ENCODE measurements around the gene GNB1. TPM values are rescaled to one million over a fixed set of nuclear protein-coding genes. Genes with fewer than 3 reads are reported as not detected.
"Not testable (repeated sequence)": the region's sequence is repeated elsewhere in the genome, so short reads cannot be mapped to it uniquely, and the experiment has no call there.

The GNB1 gene
- total RNA-seq, 1 donor from 2014 or later, result 327 TPM

- H3K9me3 Mint-ChIP-seq (ENCODE audit: low read depth); H3K4me3 Mint-ChIP-seq (ENCODE audit: low read depth); H3K27me3 Mint-ChIP-seq; H3K36me3 Mint-ChIP-seq (ENCODE audit: insufficient read depth); H3K4me1 Mint-ChIP-seq (ENCODE audit: low read depth); DNase-seq (ENCODE audit: low spot score, unreplicated experiment); H3K27ac Mint-ChIP-seq: not testable (repeated sequence)
Measured at GRCh38 chr1:1741013-1741412, 149.9 kb downstream of the GNB1 start.

- H3K36me3 Mint-ChIP-seq (ENCODE audit: insufficient read depth); H3K9me3 Mint-ChIP-seq (ENCODE audit: low read depth); H3K4me3 Mint-ChIP-seq (ENCODE audit: low read depth); DNase-seq (ENCODE audit: low spot score, unreplicated experiment); H3K27ac Mint-ChIP-seq; H3K4me1 Mint-ChIP-seq (ENCODE audit: low read depth); H3K27me3 Mint-ChIP-seq: not testable (repeated sequence)
Measured at GRCh38 chr1:1738799-1739337, 152.0 kb downstream of the GNB1 start.

- H3K4me1 Mint-ChIP-seq (ENCODE audit: low read depth); DNase-seq (ENCODE audit: low spot score, unreplicated experiment); H3K9me3 Mint-ChIP-seq (ENCODE audit: low read depth); H3K27ac Mint-ChIP-seq; H3K27me3 Mint-ChIP-seq; H3K4me3 Mint-ChIP-seq (ENCODE audit: low read depth); H3K36me3 Mint-ChIP-seq (ENCODE audit: insufficient read depth): not testable (repeated sequence)
Measured at GRCh38 chr1:1737675-1738590, 153.0 kb downstream of the GNB1 start.

Other genes with a start within 250 kb of the GNB1 start
- gene CDK11B, start 232.1 kb downstream of the GNB1 start, total RNA-seq, result 26.3 and 28.7 TPM in 2 replicates
- gene SLC35E2B, start 198.3 kb downstream of the GNB1 start, total RNA-seq, result 118 and 123 TPM in 2 replicates
- 56.1 and 59.4 TPM in 2 replicates for gene CDK11A, start 166.7 kb downstream of the GNB1 start, total RNA-seq
- 86.6 and 87.8 TPM in 2 replicates for gene NADK, start 112.6 kb downstream of the GNB1 start, total RNA-seq
- gene CALML6, start 24.2 kb upstream of the GNB1 start, total RNA-seq, result 1.1 and 1.5 TPM in 2 replicates
- gene TMEM52, start 28.2 kb upstream of the GNB1 start, total RNA-seq, result 1.8 and 1.9 TPM in 2 replicates
- 0.36 and 0.93 TPM in 2 replicates for gene CFAP74, start 112.7 kb upstream of the GNB1 start, total RNA-seq
- gene GABRD, start 128.3 kb upstream of the GNB1 start, total RNA-seq, result not detected in 2 replicates
- 71.5 and 78.0 TPM in 2 replicates for gene PRKCZ, start 159.3 kb upstream of the GNB1 start, total RNA-seq

Measured in progenitor cell of endocrine pancreas (in vitro differentiated cells).